AG04449 (cell line): ENCODE data around the gene ZC3H7B.
"Not testable (repeated sequence)": the region's sequence is repeated elsewhere in the genome, so short reads cannot be mapped to it uniquely, and the experiment has no call there.

ENCODE experiments used
- CTCF ChIA-PET: fragments of 350-600 bp; formaldehyde crosslinking; extraction: SDS; loops from one replicate; lab custom pipeline; 2021; ENCODE audit warnings: antibody characterized with exemption; lab: Yijun Ruan, JAX
- POLR2A ChIA-PET: fragments of 400-600, 350-600 bp; formaldehyde crosslinking; extraction: SDS; loops from one replicate; lab custom pipeline; 2020; ENCODE audit warnings: antibody characterized with exemption, inconsistent platforms; lab: Yijun Ruan, JAX
- DNase-seq: peaks from one replicate; pipeline ENCODE4 v3.0.0-alpha.2; 2010; ENCODE audit warnings: low read depth, low spot score
- H3K4me3 ChIP-seq: 2 replicates; pipeline ENCODE4 v1.5.1; 2011; ENCODE audit warnings: low read depth, mild to moderate bottlenecking, control low read depth, low read length
- TF ChIP-seq, protein P1 (sequence below): IDR thresholded peaks from one replicate; pipeline ENCODE4 v1.5.1; 2011; ENCODE audit warnings: mild to moderate bottlenecking, moderate library complexity, low read length, control low read depth, inconsistent platforms; ENCODE audit not compliant: insufficient read depth; ENCODE audit errors: missing control alignments

ZC3H7B gene

GRCh38 chr22:41301085-41302020 is at the start of gene ZC3H7B:
Gene ZC3H7B, plus strand, starts transcription at chr22:41301525. Its CDS starts 19,136 bp downstream, at chr22:41320661.
- CTCF ChIA-PET, result interaction anchor here (0.7 to 1.8 kb wide), 5 partner anchors 9 to 37 kb away, joined by 3 to 6 read pairs (median 5); no protein-coding TSS in a partner anchor

DNA sequence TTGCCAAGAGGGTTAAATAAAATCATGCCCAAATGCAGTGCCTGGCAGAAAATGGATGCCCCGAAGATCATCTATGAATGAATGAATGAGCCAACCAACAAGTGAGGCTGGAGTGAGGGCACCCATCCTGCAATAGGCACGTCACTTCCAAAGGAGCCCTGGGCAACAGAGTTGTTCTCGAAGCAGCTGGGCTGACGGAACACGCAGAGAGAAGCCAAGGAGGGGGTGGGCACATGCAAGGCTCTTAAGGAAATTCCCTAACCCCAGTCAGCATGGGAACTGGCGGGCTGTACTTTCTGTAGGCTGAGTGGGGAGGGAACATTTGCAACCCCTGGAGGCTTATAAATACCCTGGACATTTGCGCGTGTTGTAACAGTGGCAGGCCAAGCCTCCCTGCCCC is 49.0 kb upstream of the ZC3H7B start:
- TF ChIP-seq, protein P1, sequence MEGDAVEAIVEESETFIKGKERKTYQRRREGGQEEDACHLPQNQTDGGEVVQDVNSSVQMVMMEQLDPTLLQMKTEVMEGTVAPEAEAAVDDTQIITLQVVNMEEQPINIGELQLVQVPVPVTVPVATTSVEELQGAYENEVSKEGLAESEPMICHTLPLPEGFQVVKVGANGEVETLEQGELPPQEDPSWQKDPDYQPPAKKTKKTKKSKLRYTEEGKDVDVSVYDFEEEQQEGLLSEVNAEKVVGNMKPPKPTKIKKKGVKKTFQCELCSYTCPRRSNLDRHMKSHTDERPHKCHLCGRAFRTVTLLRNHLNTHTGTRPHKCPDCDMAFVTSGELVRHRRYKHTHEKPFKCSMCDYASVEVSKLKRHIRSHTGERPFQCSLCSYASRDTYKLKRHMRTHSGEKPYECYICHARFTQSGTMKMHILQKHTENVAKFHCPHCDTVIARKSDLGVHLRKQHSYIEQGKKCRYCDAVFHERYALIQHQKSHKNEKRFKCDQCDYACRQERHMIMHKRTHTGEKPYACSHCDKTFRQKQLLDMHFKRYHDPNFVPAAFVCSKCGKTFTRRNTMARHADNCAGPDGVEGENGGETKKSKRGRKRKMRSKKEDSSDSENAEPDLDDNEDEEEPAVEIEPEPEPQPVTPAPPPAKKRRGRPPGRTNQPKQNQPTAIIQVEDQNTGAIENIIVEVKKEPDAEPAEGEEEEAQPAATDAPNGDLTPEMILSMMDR, result no peak
- no peak overlapping the region for H3K4me3 ChIP-seq
- ChIA-PET CTCF (no interaction called here), POLR2A (no interaction called here)
- no peak for DNase-seq

More at GRCh38 chr22:41301085-41302020, at the start of gene ZC3H7B:
- no peak for DNase-seq
- POLR2A ChIA-PET, result interaction anchor here (0.7 to 1.2 kb wide), 4 partner anchors 10 to 146 kb away, joined by 3 to 7 read pairs (median 4); partner anchors contain the start of gene RANGAP1
- H3K4me3 ChIP-seq, result peak within 1 kb of the TSS; percentile 73
- TF ChIP-seq, protein P1, result peak; percentile 75

DNA sequence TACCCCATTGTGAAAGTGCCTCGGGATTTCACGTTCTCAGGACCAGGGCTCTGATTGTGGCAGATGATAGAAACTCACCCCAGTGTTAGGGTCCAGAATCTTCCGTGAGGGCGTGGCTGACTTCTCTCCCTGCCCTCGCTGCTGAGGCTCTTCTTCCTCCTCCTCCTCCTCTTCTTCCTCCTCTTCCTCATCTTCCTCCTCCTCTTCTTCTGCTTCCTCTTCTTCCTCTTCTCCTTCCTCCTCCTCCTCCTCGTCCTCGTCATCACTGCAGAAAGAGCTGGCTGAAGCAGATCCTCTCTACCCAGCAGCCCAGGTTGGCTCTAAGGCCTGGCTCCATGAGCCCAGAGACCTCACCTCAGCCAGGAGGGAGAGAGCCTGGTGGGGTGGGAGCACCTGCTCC is 47.1 kb upstream of the ZC3H7B start:
- no peak for DNase-seq
- TF ChIP-seq, protein P1, result no peak
- no peak overlapping the region for H3K4me3 ChIP-seq
- CTCF ChIA-PET, result interaction anchor here (2.0 kb wide), 1 partner anchor 332 kb away, joined by 8 read pairs; no protein-coding TSS in a partner anchor
- POLR2A ChIA-PET, result no interaction called here

GRCh38 chr22:41256254-41257253 is 44.8 kb upstream of the ZC3H7B start:
- CTCF ChIA-PET, result interaction anchor here (2.0 kb wide), 1 partner anchor 334 kb away, joined by 8 read pairs; no protein-coding TSS in a partner anchor

DNA sequence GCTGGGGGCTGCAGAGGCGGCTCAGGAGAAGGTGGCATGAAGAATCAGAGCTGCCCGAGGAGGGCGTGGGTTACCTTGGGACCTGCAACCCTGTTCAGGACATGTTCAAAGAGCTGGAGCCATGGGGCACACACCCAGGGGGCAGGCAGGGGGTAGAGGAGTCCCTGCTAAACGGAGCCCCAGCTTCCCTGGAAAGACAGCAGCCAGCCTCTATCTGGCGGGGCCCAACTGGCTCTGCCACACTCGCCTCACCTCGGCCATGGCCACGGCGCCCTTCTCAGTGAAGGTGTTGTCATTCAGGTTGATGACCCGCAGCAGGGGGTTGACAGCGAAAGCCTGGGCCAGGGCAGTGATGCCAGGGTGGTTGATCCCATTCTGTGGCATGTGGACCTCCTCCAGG is 43.6 kb upstream of the ZC3H7B start:
- TF ChIP-seq, protein P1, result no peak
- no peak for DNase-seq
- ChIA-PET CTCF (no interaction called here), POLR2A (no interaction called here)
- no peak overlapping the region for H3K4me3 ChIP-seq

More at GRCh38 chr22:41256254-41257253, 44.8 kb upstream of the ZC3H7B start:
- peak; percentile 12 for DNase-seq
- no peak overlapping the region for H3K4me3 ChIP-seq
- POLR2A ChIA-PET, result interaction anchor here (0.9 kb wide), 1 partner anchor 104 kb away, joined by 3 read pairs; no protein-coding TSS in a partner anchor
- TF ChIP-seq, protein P1, result no peak

- POLR2A ChIA-PET, result interaction anchor here (0.6 kb wide), 1 partner anchor 85 kb away, joined by 4 read pairs; no protein-coding TSS in a partner anchor
- CTCF ChIA-PET, DNase-seq, H3K4me3 ChIP-seq: not testable (repeated sequence)
These were observed 41.6 kb upstream of the ZC3H7B start for GRCh38 chr22:41259756-41260155.
